Right atrium auricular region (tissue), 2 donors: ENCODE results near the gene PCDHGB3. TPM values are rescaled to one million over a fixed set of nuclear protein-coding genes. Genes with fewer than 3 reads are reported as not detected.
"Not testable (repeated sequence)": the region's sequence is repeated elsewhere in the genome, so short reads cannot be mapped to it uniquely, and the experiment has no call there.

Experiments
- DNase-seq: peaks from one replicate; pipeline ENCODE4 v3.0.0-alpha.2; 2019; ENCODE audit warnings: low spot score
- H3K27ac ChIP-seq, 2 donors: fragments of 200-600 bp; sonication (generic); 1 replicate in 1 of 2; 2 replicates in 1 of 2; pipeline ENCODE4 v1.5.1; 2016 to 2019
- H3K27me3 ChIP-seq, 2 donors: fragments of 200-600 bp; sonication (generic); one replicate each; pipeline versions ENCODE4 v1.5.1 to v1.6.0; 2017 to 2019
- H3K36me3 ChIP-seq: fragments of 200-600 bp; sonication (generic); one replicate; pipeline ENCODE4 v1.5.1; 2016
- H3K4me1 ChIP-seq, 2 donors: fragments of 200-600 bp; sonication (generic); one replicate each; pipeline versions ENCODE4 v1.5.1 to v1.6.0; 2017 to 2019
- H3K4me3 ChIP-seq, 2 donors: fragments of 200-600 bp; sonication (generic); 1 replicate in 1 of 2; 2 replicates in 1 of 2; pipeline ENCODE4 v1.5.1; 2017 to 2019; ENCODE audit warnings: mild to moderate bottlenecking in 1 of 2, moderate library complexity in 1 of 2
- H3K9me3 ChIP-seq, 2 donors: fragments of 200-600 bp; sonication (generic); one replicate each; pipeline ENCODE4 v1.5.1; 2019
- total RNA-seq, 2 donors: library from RNA; depleted of rRNA; stranded (reverse); fragments of >200 nt; gene quantifications; one replicate each; pipeline ENCODE4 v1.1.0, GENCODE V29; 2016
- TF ChIP-seq, protein P1 (sequence below), 2 donors: fragments of 200-600 bp; sonication (generic); IDR thresholded peaks; one replicate each; pipeline ENCODE4 v1.5.1; 2019; ENCODE audit warnings: antibody characterized with exemption in 2 of 2

The PCDHGB3 gene
- total RNA-seq, 2 donors from 2014 or later: 5.4 to 7.2 TPM

DNA sequence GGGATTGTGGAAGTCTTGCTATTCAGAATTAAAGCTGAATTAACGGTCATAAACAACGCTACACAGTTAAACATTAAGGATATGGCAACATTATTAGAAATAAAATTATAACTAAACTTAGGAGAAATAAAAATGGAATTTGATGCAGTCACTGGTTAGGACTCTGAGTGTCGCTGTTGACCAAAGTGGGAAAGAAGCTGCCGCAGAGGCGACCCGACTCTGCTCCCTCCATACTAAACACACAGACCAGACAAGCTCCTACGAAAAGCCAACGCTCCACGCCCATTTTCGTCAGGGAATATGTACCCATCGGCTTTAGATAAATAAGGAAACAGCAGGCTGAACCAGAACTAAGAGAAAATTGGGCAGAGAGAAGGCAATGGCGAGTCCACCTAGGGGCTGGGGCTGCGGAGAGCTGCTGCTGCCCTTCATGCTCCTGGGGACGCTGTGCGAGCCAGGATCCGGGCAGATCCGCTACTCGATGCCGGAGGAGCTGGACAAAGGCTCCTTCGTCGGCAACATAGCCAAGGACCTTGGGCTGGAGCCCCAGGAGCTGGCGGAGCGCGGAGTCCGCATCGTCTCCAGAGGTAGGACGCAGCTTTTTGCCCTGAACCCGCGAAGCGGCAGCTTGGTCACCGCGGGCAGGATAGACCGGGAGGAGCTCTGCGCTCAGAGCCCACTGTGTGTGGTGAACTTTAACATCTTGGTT lies 5.9 kb upstream of the PCDHGB3 start, which contains the start of gene PCDHGA5:
Gene PCDHGA5 (plus strand): TSS at position 211 of the 709 bp plus-strand sequence. CDS start 169 bp downstream, at position 380.
- Histone ChIP-seq H3K9me3 (peaks cover 22 to 95% of the 10 kb centered on the region in 2 donors), H3K4me1 (no peaks in the 10 kb centered on the region), H3K27me3 (no peaks in the 10 kb centered on the region), H3K4me3 (peak within 1 kb of the TSS in 1 of 2 donors; percentile 24), H3K36me3 (no peaks in the 10 kb centered on the region), H3K27ac (no peak within 1 kb of the TSS)
- TF ChIP-seq, protein P1, sequence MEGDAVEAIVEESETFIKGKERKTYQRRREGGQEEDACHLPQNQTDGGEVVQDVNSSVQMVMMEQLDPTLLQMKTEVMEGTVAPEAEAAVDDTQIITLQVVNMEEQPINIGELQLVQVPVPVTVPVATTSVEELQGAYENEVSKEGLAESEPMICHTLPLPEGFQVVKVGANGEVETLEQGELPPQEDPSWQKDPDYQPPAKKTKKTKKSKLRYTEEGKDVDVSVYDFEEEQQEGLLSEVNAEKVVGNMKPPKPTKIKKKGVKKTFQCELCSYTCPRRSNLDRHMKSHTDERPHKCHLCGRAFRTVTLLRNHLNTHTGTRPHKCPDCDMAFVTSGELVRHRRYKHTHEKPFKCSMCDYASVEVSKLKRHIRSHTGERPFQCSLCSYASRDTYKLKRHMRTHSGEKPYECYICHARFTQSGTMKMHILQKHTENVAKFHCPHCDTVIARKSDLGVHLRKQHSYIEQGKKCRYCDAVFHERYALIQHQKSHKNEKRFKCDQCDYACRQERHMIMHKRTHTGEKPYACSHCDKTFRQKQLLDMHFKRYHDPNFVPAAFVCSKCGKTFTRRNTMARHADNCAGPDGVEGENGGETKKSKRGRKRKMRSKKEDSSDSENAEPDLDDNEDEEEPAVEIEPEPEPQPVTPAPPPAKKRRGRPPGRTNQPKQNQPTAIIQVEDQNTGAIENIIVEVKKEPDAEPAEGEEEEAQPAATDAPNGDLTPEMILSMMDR (IDR thresholded peaks at IDR 0.05): peak in 1 of 2 donors; percentile 15
- DNase-seq: no peak

- no peak for DNase-seq
- H3K27ac ChIP-seq: no peak overlapping the region
- H3K4me3 ChIP-seq: no peak overlapping the region
- no peaks in the 10 kb centered on the region for H3K27me3 ChIP-seq
- no peaks in the 10 kb centered on the region for H3K36me3 ChIP-seq
- TF ChIP-seq, protein P1 (IDR thresholded peaks at IDR 0.05): no peak
- H3K4me1 ChIP-seq: no peaks in the 10 kb centered on the region
- peaks cover 20 to 95% of the 10 kb centered on the region in 2 donors for H3K9me3 ChIP-seq
Observed at GRCh38 chr5:141366016-141366896, 3.8 kb upstream of the PCDHGB3 start.

DNA sequence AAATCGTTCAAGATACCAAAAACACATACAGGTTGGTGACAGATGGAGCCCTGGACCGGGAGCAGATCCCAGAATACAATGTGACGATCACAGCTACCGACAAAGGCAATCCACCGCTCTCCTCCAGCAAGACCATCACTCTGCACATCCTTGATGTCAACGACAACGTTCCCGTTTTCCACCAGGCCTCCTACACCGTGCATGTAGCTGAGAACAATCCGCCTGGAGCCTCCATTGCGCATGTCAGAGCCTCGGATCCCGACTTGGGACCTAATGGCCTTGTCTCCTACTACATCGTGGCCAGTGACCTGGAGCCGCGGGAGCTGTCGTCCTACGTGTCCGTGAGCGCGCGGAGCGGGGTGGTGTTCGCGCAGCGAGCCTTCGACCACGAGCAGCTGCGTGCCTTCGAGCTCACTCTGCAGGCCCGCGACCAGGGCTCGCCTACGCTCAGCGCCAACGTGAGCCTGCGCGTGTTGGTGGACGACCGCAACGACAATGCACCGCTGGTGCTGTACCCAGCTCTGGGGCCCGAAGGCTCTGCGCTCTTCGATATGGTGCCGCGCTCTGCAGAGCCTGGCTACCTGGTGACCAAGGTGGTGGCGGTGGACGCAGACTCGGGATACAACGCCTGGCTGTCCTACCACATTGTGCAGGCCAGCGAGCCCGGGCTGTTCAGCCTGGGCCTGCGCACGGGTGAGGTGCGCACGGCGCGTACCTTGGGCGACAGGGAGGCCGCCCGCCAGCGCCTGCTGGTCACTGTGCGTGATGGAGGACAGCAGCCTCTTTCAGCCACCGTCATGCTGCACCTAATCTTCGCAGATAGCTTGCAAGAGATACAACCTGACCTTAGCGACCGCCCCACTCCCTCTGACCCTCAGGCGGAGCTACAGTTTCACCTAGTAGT lies 1.8 kb downstream of the PCDHGB3 start:
- H3K27ac ChIP-seq: no peak overlapping the region
- H3K4me1 ChIP-seq: no peaks in the 10 kb centered on the region
- no peaks in the 10 kb centered on the region for H3K27me3 ChIP-seq
- TF ChIP-seq, protein P1 (IDR thresholded peaks at IDR 0.05): no peak
- H3K9me3 ChIP-seq: peaks cover 15 to 91% of the 10 kb centered on the region in 2 donors
- no peaks in the 10 kb centered on the region for H3K36me3 ChIP-seq
- H3K4me3 ChIP-seq: no peak overlapping the region
- DNase-seq: no peak

DNA sequence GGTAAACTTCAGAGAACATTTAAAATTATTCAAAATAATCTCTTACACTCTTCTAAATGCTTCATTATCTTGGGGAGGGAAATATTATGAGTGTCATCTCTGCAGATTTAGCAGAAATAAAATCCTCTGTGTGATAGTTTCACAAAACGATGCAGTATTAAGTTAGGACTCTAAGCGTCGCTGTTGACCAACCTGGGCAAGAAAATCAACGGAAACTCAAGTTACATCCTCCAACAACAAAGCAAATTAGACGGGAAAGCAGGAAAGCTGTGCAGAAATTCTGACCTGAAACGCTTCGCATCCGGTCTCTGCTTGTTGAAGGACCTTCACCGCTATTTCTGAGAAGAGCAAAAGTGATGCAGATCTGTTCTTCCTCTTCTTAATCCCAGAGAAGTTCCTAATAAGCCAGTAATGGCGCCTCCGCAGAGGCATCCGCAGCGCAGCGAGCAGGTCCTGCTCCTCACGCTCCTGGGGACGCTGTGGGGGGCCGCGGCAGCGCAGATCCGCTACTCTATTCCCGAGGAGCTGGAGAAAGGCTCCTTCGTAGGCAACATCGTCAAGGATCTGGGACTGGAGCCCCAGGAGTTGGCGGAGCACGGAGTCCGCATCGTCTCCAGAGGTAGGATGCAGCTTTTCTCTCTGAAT lies 3.8 kb downstream of the PCDHGB3 start, which contains the start of gene PCDHGA6:
Gene PCDHGA6 (plus strand): TSS at position 219 of the 645 bp plus-strand sequence. CDS start 193 bp downstream, at position 412.
- Histone ChIP-seq H3K9me3 (peaks cover 15 to 92% of the 10 kb centered on the region in 2 donors), H3K4me3 (peak within 1 kb of the TSS; percentile 10 to 35), H3K4me1 (no peaks in the 10 kb centered on the region), H3K27ac (no peak within 1 kb of the TSS), H3K27me3 (no peaks in the 10 kb centered on the region), H3K36me3 (no peaks in the 10 kb centered on the region)
- no peak for DNase-seq
- TF ChIP-seq, protein P1 (IDR thresholded peaks at IDR 0.05): peak in 1 of 2 donors; percentile 62

- no peak for DNase-seq
- H3K27ac ChIP-seq: no peak overlapping the region
- TF ChIP-seq, protein P1 (IDR thresholded peaks at IDR 0.05): no peak
- no peak overlapping the region for H3K4me3 ChIP-seq
- H3K4me1 ChIP-seq: no peaks in the 10 kb centered on the region
- no peaks in the 10 kb centered on the region for H3K27me3 ChIP-seq
- H3K36me3 ChIP-seq: no peaks in the 10 kb centered on the region
- H3K9me3 ChIP-seq: peaks cover 15 to 93% of the 10 kb centered on the region in 2 donors
Observed at GRCh38 chr5:141374627-141375026, 4.6 kb downstream of the PCDHGB3 start.

DNA sequence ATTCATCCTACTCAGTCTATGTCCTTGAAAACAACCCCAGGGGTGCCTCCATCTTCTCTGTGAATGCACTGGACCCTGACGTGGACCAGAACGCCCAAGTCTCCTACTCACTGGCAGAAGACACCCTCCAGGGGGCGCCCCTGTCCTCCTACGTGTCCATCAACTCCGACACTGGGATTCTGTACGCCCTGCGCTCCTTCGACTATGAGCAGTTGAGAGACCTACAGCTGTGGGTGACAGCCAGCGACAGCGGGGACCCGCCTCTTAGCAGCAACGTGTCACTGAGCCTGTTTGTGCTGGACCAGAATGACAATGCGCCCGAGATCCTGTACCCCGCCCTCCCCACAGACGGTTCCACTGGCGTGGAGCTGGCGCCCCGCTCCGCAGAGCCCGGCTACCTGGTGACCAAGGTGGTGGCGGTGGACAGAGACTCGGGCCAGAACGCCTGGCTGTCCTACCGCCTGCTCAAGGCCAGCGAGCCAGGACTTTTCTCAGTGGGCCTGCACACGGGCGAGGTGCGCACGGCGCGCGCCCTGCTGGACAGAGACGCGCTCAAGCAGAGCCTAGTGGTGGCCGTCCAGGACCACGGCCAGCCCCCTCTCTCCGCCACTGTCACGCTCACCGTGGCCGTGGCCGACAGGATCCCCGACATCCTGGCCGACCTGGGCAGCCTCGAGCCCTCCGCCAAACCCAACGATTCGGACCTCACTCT lies 5.6 kb downstream of the PCDHGB3 start:
- not testable (repeated sequence) for H3K27me3 ChIP-seq, DNase-seq, H3K4me1 ChIP-seq, H3K4me3 ChIP-seq, H3K36me3 ChIP-seq, H3K27ac ChIP-seq
- peaks cover 15 to 92% of the 10 kb centered on the region in 2 donors for H3K9me3 ChIP-seq
